H1 (cell line): ENCODE measurements around the gene PIBF1. TPM values are rescaled to one million over a fixed set of nuclear protein-coding genes. Genes with fewer than 3 reads are reported as not detected.

Experiments
- CTCF ChIA-PET: fragments of 300-600 bp; sonication (Branson Sonifier 250); formaldehyde crosslinking; loops from one replicate; lab custom pipeline; 2021; ENCODE audit not compliant: partially characterized antibody; lab: Charles Lee
- POLR2A ChIA-PET: fragments of 300-600 bp; sonication (Branson Sonifier 250); formaldehyde crosslinking; loops from one replicate; lab custom pipeline; 2021; ENCODE audit warnings: inconsistent platforms; ENCODE audit not compliant: partially characterized antibody; lab: Charles Lee
- DNase-seq, 2 experiments: peaks; one replicate each; pipeline versions ENCODE4 v3.0.0 to v3.0.0-alpha.2; 2010 to 2022; ENCODE audit warnings: low spot score in 2 of 2, low read depth in 1 of 2, mixed read lengths in 1 of 2
- FAIRE-seq: peaks from 2 replicates; lab custom pipeline; 2011; peaks lifted over from hg19 to GRCh38; lab: Jason Lieb, UNC
- H2AFZ ChIP-seq: 2 replicates; pipeline ENCODE4 v1.8.1; 2012; ENCODE audit warnings: low read length, inconsistent platforms
- H2AK5ac ChIP-seq: 2 replicates; pipeline ENCODE4 v1.6.1; 2013; ENCODE audit warnings: low read depth, low read length
- H2BK120ac ChIP-seq: replicated peaks from 2 replicates; pipeline ENCODE3; 2013; ENCODE audit warnings: low read depth, low read length, inconsistent platforms
- H2BK12ac ChIP-seq: 2 replicates; pipeline ENCODE4 v1.6.1; 2013; ENCODE audit warnings: low read depth, low read length
- H2BK15ac ChIP-seq: 2 replicates; pipeline ENCODE4 v1.6.1; 2013; ENCODE audit warnings: low read length
- H2BK20ac ChIP-seq: 2 replicates; pipeline ENCODE4 v1.6.1; 2013; ENCODE audit warnings: low read length
- H2BK5ac ChIP-seq: 2 replicates; pipeline ENCODE4 v1.6.1; 2013; ENCODE audit warnings: low read depth, low read length
- H3K14ac ChIP-seq: 2 replicates; pipeline ENCODE4 v1.6.1; 2013; ENCODE audit warnings: inconsistent platforms; ENCODE audit not compliant: insufficient read length
- H3K18ac ChIP-seq: 2 replicates; pipeline ENCODE4 v1.6.1; 2013; ENCODE audit warnings: low read length; ENCODE audit errors: extremely low read depth
- H3K23ac ChIP-seq: 2 replicates; pipeline ENCODE4 v1.6.1; 2013; ENCODE audit warnings: inconsistent platforms; ENCODE audit not compliant: insufficient read length
- H3K23me2 ChIP-seq: 2 replicates; pipeline ENCODE4 v1.6.1; 2013; ENCODE audit warnings: low read depth, low read length
- H3K27ac ChIP-seq: 2 replicates; pipeline ENCODE4 v1.6.1; 2011; ENCODE audit warnings: low read depth, low read length, inconsistent platforms
- H3K27me3 ChIP-seq, 4 experiments: replicated peaks in 1 of 4; 1 replicate in 1 of 4; 2 replicates in 3 of 4; pipeline versions ENCODE4 v1.6.1 to v1.8.1; 2011 to 2013; ENCODE audit warnings: low read length in 3 of 4, mild to moderate bottlenecking in 3 of 4, inconsistent platforms in 2 of 4, mixed read lengths in 2 of 4, moderate library complexity in 1 of 4; ENCODE audit not compliant: control insufficient read depth in 3 of 4, insufficient read depth in 3 of 4; ENCODE audit errors: extremely low read depth in 1 of 4
- H3K36me3 ChIP-seq, 4 experiments: 2 replicates each; pipeline versions ENCODE4 v1.6.1 to v1.8.1; 2011 to 2013; ENCODE audit warnings: mild to moderate bottlenecking in 4 of 4, low read length in 3 of 4, moderate library complexity in 2 of 4, control low read depth in 1 of 4, inconsistent platforms in 1 of 4; ENCODE audit not compliant: insufficient read depth in 4 of 4, control insufficient read depth in 2 of 4
- H3K4ac ChIP-seq: replicated peaks from 2 replicates; pipeline ENCODE3; 2013; ENCODE audit warnings: low read length, low read depth, mixed read lengths, inconsistent platforms; ENCODE audit not compliant: insufficient read length
- H3K4me1 ChIP-seq, 4 experiments: replicated peaks in 1 of 4; 1 replicate in 1 of 4; 2 replicates in 3 of 4; pipeline versions ENCODE4 v1.6.1 to v1.8.1; 2011 to 2013; ENCODE audit warnings: low read length in 3 of 4, inconsistent platforms in 2 of 4, mixed read lengths in 1 of 4; ENCODE audit not compliant: insufficient read depth in 4 of 4, control insufficient read depth in 3 of 4
- H3K4me2 ChIP-seq, 2 experiments: 2 replicates each; pipeline versions ENCODE4 v1.6.1 to v1.8.1; 2011 to 2013; ENCODE audit warnings: low read depth in 2 of 2, low read length in 2 of 2, control low read depth in 1 of 2, inconsistent platforms in 1 of 2, mild to moderate bottlenecking in 1 of 2; ENCODE audit not compliant: insufficient read depth in 1 of 2
- H3K4me3 ChIP-seq, 4 experiments: fragments of 200-600, 300-600 bp in 1 of 4; sonication (generic), shearing (Covaris generic), sonication (Bioruptor Twin) in 1 of 4; 2 replicates each; pipeline versions ENCODE4 v1.5.1 to v1.8.1; 2011 to 2016; ENCODE audit warnings: low read length in 4 of 4, low read depth in 3 of 4, control low read depth in 2 of 4, inconsistent platforms in 2 of 4, mild to moderate bottlenecking in 2 of 4, mixed read lengths in 1 of 4, moderate library complexity in 1 of 4; ENCODE audit not compliant: insufficient read depth in 2 of 4; ENCODE audit errors: extremely low read depth in 1 of 4
- H3K56ac ChIP-seq: replicated peaks from 2 replicates; pipeline ENCODE3; 2013; ENCODE audit warnings: low read depth, mild to moderate bottlenecking, mixed read lengths, low read length, inconsistent platforms; ENCODE audit not compliant: insufficient read length
- H3K79me1 ChIP-seq: 2 replicates; pipeline ENCODE4 v1.6.1; 2013; ENCODE audit warnings: low read depth, low read length, control low read depth
- H3K79me2 ChIP-seq, 2 experiments: 2 replicates each; pipeline versions ENCODE4 v1.6.1 to v1.8.1; 2012 to 2013; ENCODE audit warnings: low read length in 2 of 2, mild to moderate bottlenecking in 2 of 2, inconsistent platforms in 1 of 2; ENCODE audit not compliant: insufficient read depth in 2 of 2, control insufficient read depth in 1 of 2
- H3K9ac ChIP-seq, 4 experiments: replicated peaks in 1 of 4; 1 replicate in 1 of 4; 2 replicates in 3 of 4; pipeline versions ENCODE4 v1.6.1 to v1.8.1; 2011 to 2013; ENCODE audit warnings: low read depth in 3 of 4, low read length in 3 of 4, control low read depth in 2 of 4, mild to moderate bottlenecking in 2 of 4, moderate library complexity in 2 of 4, inconsistent platforms in 1 of 4; ENCODE audit errors: extremely low read depth in 1 of 4
- H3K9me3 ChIP-seq, 2 experiments: 2 replicates each; pipeline versions ENCODE4 v1.6.1 to v1.8.1; 2012 to 2013; ENCODE audit warnings: mild to moderate bottlenecking in 2 of 2, moderate library complexity in 2 of 2, control low read depth in 1 of 2, inconsistent platforms in 1 of 2, low read depth in 1 of 2, low read length in 1 of 2, mixed read lengths in 1 of 2; ENCODE audit not compliant: insufficient read depth in 2 of 2
- H4K20me1 ChIP-seq, 2 experiments: replicated peaks in 1 of 2; 2 replicates each; pipeline versions ENCODE3 to v1.8.1; 2011 to 2013; ENCODE audit warnings: inconsistent platforms in 2 of 2, low read length in 2 of 2, mild to moderate bottlenecking in 1 of 2; ENCODE audit not compliant: insufficient read depth in 2 of 2, control insufficient read depth in 1 of 2
- H4K5ac ChIP-seq: 2 replicates; pipeline ENCODE4 v1.6.1; 2013; ENCODE audit warnings: low read length, low read depth, mixed read lengths, inconsistent platforms; ENCODE audit not compliant: insufficient read length
- H4K8ac ChIP-seq: 2 replicates; pipeline ENCODE4 v1.8.0; 2013; ENCODE audit warnings: mild to moderate bottlenecking, moderate library complexity, low read length, inconsistent platforms; ENCODE audit not compliant: insufficient read depth; ENCODE audit errors: extremely low read depth
- H4K91ac ChIP-seq: replicated peaks from 2 replicates; pipeline ENCODE3; 2013; ENCODE audit warnings: low read length, mixed read lengths, inconsistent platforms; ENCODE audit not compliant: insufficient read length
- BACH1 ChIP-seq: IDR thresholded peaks from 2 replicates; pipeline ENCODE4 v1.6.1; 2012; ENCODE audit warnings: low read length, improper control_type of control experiment
- BCL11A ChIP-seq, 2 experiments: IDR thresholded peaks; one replicate each; pipeline ENCODE4 v1.6.1; 2011; ENCODE audit warnings: low read depth in 2 of 2, low read length in 2 of 2, mild to moderate bottlenecking in 2 of 2
- CBX8 ChIP-seq: fragments of 300-800, 300-1000 bp; sonication (generic); IDR thresholded peaks from 2 replicates; pipeline ENCODE4 v1.7.1; 2016; ENCODE audit warnings: low read depth, low read length, borderline replicate concordance
- CEBPB ChIP-seq: IDR thresholded peaks from 2 replicates; pipeline ENCODE4 v1.6.1; 2012; ENCODE audit warnings: low read depth, low read length
- GABPA ChIP-seq: IDR thresholded peaks from 2 replicates; pipeline ENCODE4 v1.6.1; 2011; ENCODE audit warnings: mild to moderate bottlenecking, low read length, moderate library complexity, borderline replicate concordance; ENCODE audit not compliant: insufficient read depth
- GTF2F1 ChIP-seq: IDR thresholded peaks from 2 replicates; pipeline ENCODE4 v1.6.1; 2012; ENCODE audit warnings: low read depth, low read length, improper control_type of control experiment, borderline replicate concordance
- RAD21 ChIP-seq, 2 experiments: IDR thresholded peaks in 1 of 2; conservative IDR thresholded peaks in 1 of 2; 2 replicates each; pipeline ENCODE4 v1.6.1; 2011; ENCODE audit warnings: low read depth in 2 of 2, low read length in 2 of 2, improper control_type of control experiment in 1 of 2, inconsistent platforms in 1 of 2, mild to moderate bottlenecking in 1 of 2, moderate library complexity in 1 of 2
- SAP30 ChIP-seq: fragments of 300-600 bp; sonication (generic); IDR thresholded peaks from 2 replicates; pipeline ENCODE4 v1.7.1; 2012; ENCODE audit warnings: low read length, moderate library complexity, mild to moderate bottlenecking, inconsistent platforms; ENCODE audit not compliant: insufficient read depth, insufficient replicate concordance
- SIX5 ChIP-seq: IDR thresholded peaks from 2 replicates; pipeline ENCODE4 v1.6.1; 2011; ENCODE audit warnings: mild to moderate bottlenecking, low read depth, low read length
- SRF ChIP-seq: IDR thresholded peaks from 2 replicates; pipeline ENCODE4 v1.6.1; 2011; ENCODE audit warnings: mild to moderate bottlenecking, low read depth, low read length, moderate library complexity
- TCF12 ChIP-seq: IDR thresholded peaks from 2 replicates; pipeline ENCODE4 v1.6.1; 2011; ENCODE audit warnings: low read depth, mild to moderate bottlenecking, low read length
- YY1 ChIP-seq: IDR thresholded peaks from 2 replicates; pipeline ENCODE4 v1.6.1; 2011; ENCODE audit warnings: low read depth, mild to moderate bottlenecking, low read length
- WGBS, 2 experiments: shearing (Covaris generic) in 1 of 2; methylation state at CpG; one replicate each; pipeline versions ENCODE4 v1.1.6 to v1.1.7; 2013 to 2015; ENCODE audit warnings: low lambda C conversion rate in 2 of 2, mixed read lengths in 2 of 2, inconsistent platforms in 1 of 2, low coverage in 1 of 2, missing lambda C conversion rate in 1 of 2; ENCODE audit not compliant: insufficient replicate concordance in 2 of 2, insufficient coverage in 1 of 2, insufficient read length in 1 of 2; ENCODE audit errors: extremely low coverage in 1 of 2, missing lambda C conversion rate in 1 of 2; 5-methylcytosine and 5-hydroxymethylcytosine counted together
- polyA plus RNA-seq, 7 experiments: library from polyadenylated mRNA; depleted of rRNA in 3 of 7; stranded (reverse) in 5 of 7; unstranded in 2 of 7; fragments of >200 nt in 5 of 7; fragments of 200-250 nt in 2 of 7; gene quantifications; 1 replicate in 5 of 7; 2 replicates in 1 of 7; 4 replicates in 1 of 7; pipeline versions ENCODE4 v1.2.1 to v1.2.3, GENCODE V29; 2011 to 2013; ENCODE audit warnings: missing spikeins in 2 of 7, mixed read lengths in 2 of 7
- total RNA-seq: library from RNA; stranded (reverse); fragmentation: NEBNext Ultra II Directional; extraction: Animal tissue kit (Norgen Biotek cat#: 25700); gene quantifications from 2 replicates; pipeline ENCODE4 v1.2.1, GENCODE V29; 2021
- TF ChIP-seq, protein P1 (sequence below): IDR thresholded peaks from 2 replicates; pipeline ENCODE4 v1.6.1; 2012; ENCODE audit warnings: low read length, inconsistent platforms

PIBF1 gene
- total and polyA plus RNA-seq, 2 of the 8 experiments (the other 6 are each of a cell fraction or from before 2014, with no cell fraction given) = 1.1 to 13.2 TPM

DNA sequence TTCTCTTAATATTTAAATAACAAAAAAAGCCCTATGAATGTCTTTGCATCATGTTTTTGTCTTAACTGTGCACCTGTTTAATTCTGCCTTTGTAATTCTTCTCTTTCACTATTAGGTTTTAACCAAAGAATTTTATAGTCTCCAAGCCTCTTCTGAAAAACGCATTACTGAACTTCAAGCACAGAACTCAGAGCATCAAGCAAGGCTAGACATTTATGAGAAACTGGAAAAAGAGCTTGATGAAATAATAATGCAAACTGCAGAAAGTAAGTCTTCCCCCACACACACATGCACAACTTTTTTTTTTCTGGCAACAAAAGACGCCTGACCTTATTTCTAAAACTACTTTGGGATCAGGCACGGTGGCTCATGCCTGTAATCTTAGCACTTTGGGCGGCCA, 126.5 kb downstream of the PIBF1 start:
- no peak overlapping the region for H3K56ac ChIP-seq
- no peak overlapping the region for H2AK5ac ChIP-seq
- H4K8ac ChIP-seq = no peak overlapping the region
- H2BK20ac ChIP-seq = no peak overlapping the region
- no peaks in the 10 kb centered on the region for H3K79me2 ChIP-seq
- H3K4me2 ChIP-seq = no peak overlapping the region
- H4K91ac ChIP-seq = no peak overlapping the region
- 81% methylated on average over 4 of the region's 4 CpGs; no CpG with 5 or more reads in 1 of the 2 experiments for WGBS, 2 experiments
- H3K4me3 ChIP-seq = no peak overlapping the region
- no peak overlapping the region for H2AFZ ChIP-seq
- H4K5ac ChIP-seq = no peak overlapping the region
- no peaks in the 10 kb centered on the region for H3K23me2 ChIP-seq
- CTCF ChIA-PET = interaction anchor here (0.7 to 1.5 kb wide), 2 partner anchors 10 to 129 kb away, joined by 3 to 4 read pairs; no protein-coding TSS in a partner anchor
- POLR2A ChIA-PET = no interaction called here
- no peak overlapping the region for H3K4ac ChIP-seq
- H3K14ac ChIP-seq = no peak overlapping the region
- peaks cover 0 to 8% (median 0%) of the 10 kb centered on the region in 4 experiments; a peak in 3 of 7 replicates for H3K4me1 ChIP-seq
- no peak overlapping the region for H2BK12ac ChIP-seq
- H3K9me3 ChIP-seq = no peaks in the 10 kb centered on the region
- no peak overlapping the region for H3K9ac ChIP-seq
- H3K27ac ChIP-seq = no peak overlapping the region
- peaks cover 0 to 1% (median 0%) of the 10 kb centered on the region in 4 experiments; a peak in 1 of 7 replicates for H3K27me3 ChIP-seq
- peaks cover 0 to 2% (median 0%) of the 10 kb centered on the region in 4 experiments; a peak in 2 of 8 replicates for H3K36me3 ChIP-seq
- H3K18ac ChIP-seq = no peak overlapping the region
- no peak overlapping the region for H2BK15ac ChIP-seq
- no peaks in the 10 kb centered on the region for H3K79me1 ChIP-seq
- DNase-seq = no peak
- H3K23ac ChIP-seq = no peak overlapping the region
- no peak overlapping the region for H2BK120ac ChIP-seq
- FAIRE-seq = no peak
- H2BK5ac ChIP-seq = no peak overlapping the region
- H4K20me1 ChIP-seq = no peaks in the 10 kb centered on the region
- no peak for TF ChIP-seq CEBPB
- TF ChIP-seq SRF = no peak
- TF ChIP-seq, protein P1, sequence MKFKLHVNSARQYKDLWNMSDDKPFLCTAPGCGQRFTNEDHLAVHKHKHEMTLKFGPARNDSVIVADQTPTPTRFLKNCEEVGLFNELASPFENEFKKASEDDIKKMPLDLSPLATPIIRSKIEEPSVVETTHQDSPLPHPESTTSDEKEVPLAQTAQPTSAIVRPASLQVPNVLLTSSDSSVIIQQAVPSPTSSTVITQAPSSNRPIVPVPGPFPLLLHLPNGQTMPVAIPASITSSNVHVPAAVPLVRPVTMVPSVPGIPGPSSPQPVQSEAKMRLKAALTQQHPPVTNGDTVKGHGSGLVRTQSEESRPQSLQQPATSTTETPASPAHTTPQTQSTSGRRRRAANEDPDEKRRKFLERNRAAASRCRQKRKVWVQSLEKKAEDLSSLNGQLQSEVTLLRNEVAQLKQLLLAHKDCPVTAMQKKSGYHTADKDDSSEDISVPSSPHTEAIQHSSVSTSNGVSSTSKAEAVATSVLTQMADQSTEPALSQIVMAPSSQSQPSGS = no peak
- no peak for TF ChIP-seq BACH1
- TF ChIP-seq TCF12 = no peak
- TF ChIP-seq BCL11A (IDR thresholded peaks at IDR 0.05; ENCODE audit: low read depth in 2 of 2, low read length in 2 of 2) = no peak
- no peak for TF ChIP-seq GTF2F1
- no peak for TF ChIP-seq YY1
- TF ChIP-seq SAP30 = no peak
- no peak for TF ChIP-seq SIX5
- no peak for TF ChIP-seq RAD21 (IDR thresholded peaks at IDR 0.05 in 1 of 2, conservative IDR thresholded peaks at IDR 0.05 in 1 of 2; ENCODE audit: low read depth in 2 of 2, low read length in 2 of 2)
- no peak for TF ChIP-seq GABPA
- no peak for TF ChIP-seq CBX8
